Measurements from ENCODE around the gene SRSF2.
"Not testable (repeated sequence)": the region's sequence is repeated elsewhere in the genome, so short reads cannot be mapped to it uniquely, and the experiment has no call there.

The SRSF2 gene

DNA sequence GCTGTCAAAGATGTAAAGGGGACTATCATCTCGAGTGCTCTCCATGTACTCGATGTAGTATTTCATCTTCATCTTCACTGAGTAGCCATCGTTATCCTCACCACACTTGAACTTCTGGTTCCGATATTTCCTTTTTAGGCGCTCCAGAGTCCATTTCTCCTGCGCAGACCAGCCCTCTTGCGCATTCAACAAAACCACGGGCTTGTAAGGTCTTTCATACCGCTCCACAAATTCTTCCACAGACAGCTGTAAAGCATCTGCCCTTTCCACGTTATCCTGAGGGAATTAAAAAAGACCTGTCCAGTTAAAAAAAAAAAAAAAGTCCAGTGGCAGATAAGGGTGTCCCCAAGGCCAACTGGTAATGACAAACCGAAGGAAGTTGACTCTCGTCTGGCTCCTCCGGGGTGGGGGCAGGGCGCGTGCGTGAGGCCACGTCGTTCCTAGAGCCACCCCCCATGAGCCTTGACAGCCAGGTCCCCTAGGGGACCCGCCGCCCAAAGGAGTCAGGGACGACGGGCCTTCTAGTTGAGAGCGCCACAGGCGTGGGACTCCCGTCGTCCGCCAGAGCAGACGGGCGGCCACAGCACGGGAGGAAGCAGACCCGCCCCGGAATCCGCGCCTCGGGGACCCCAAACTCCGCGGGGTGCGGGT is 11.4 kb downstream of the SRSF2 start:
- Histone ChIP-seq H3K36me3 (ENCODE audit: insufficient read depth, insufficient read length, low read length) (peaks cover 61% of the 10 kb centered on the region), H3K4me1 (ENCODE audit: insufficient read depth, insufficient read length) (peaks cover 2% of the 10 kb centered on the region), H3K4me3 (ENCODE audit: insufficient read length, low read depth) (peak overlapping the region; percentile 93), H3K9me3 (ENCODE audit: insufficient read depth, low read length) (no peaks in the 10 kb centered on the region), H3K9ac (ENCODE audit: insufficient read length, low read depth) (peak overlapping the region; percentile 95), H3K27me3 (ENCODE audit: insufficient read depth, insufficient read length) (no peaks in the 10 kb centered on the region)
- TF ChIP-seq SUZ12 (IDR thresholded peaks at IDR 0.05; ENCODE audit: extremely low read depth, insufficient read depth, insufficient read length) = no peak
- TF ChIP-seq YY1 (IDR thresholded peaks at IDR 0.05; ENCODE audit: insufficient read depth, insufficient read length) = no peak
- TF ChIP-seq ZNF274 (IDR thresholded peaks at IDR 0.05; ENCODE audit: low read depth, low read length) = no peak
- DNase-seq (ENCODE audit: low read depth, low spot score) = no peak

DNA sequence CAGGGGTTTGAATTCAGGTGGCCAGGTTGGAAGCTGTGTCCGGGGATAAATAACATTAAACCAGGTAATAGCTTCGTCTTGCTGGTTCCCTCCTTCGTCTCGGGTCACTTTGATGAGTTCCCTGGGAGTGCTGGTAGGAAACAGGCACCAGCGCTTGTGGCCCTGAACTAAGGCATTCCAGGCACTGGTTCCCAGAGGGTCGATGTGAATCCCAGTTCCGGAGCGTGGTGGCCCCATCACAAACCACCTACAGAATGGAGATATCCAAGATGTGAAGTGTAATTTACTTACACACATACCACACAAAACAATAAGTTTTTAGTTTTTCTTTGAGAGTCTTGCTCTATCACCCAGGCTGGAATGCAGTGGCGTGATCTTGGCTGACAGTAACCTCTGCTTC is 13.3 kb downstream of the SRSF2 start:
- Histone ChIP-seq H3K4me1 (ENCODE audit: insufficient read depth, insufficient read length) (peaks cover 2% of the 10 kb centered on the region), H3K9ac (ENCODE audit: insufficient read length, low read depth) (no peak overlapping the region), H3K27me3 (ENCODE audit: insufficient read depth, insufficient read length) (no peaks in the 10 kb centered on the region), H3K9me3 (ENCODE audit: insufficient read depth, low read length) (no peaks in the 10 kb centered on the region), H3K4me3 (ENCODE audit: insufficient read length, low read depth) (no peak overlapping the region), H3K36me3 (ENCODE audit: insufficient read depth, insufficient read length, low read length) (peaks cover 69% of the 10 kb centered on the region)
- no peak for DNase-seq (ENCODE audit: low read depth, low spot score)
- TF ChIP-seq YY1 (IDR thresholded peaks at IDR 0.05; ENCODE audit: insufficient read depth, insufficient read length) = no peak
- TF ChIP-seq ZNF274 (IDR thresholded peaks at IDR 0.05; ENCODE audit: low read depth, low read length) = no peak
- no peak for TF ChIP-seq SUZ12 (IDR thresholded peaks at IDR 0.05; ENCODE audit: extremely low read depth, insufficient read depth, insufficient read length)

DNA sequence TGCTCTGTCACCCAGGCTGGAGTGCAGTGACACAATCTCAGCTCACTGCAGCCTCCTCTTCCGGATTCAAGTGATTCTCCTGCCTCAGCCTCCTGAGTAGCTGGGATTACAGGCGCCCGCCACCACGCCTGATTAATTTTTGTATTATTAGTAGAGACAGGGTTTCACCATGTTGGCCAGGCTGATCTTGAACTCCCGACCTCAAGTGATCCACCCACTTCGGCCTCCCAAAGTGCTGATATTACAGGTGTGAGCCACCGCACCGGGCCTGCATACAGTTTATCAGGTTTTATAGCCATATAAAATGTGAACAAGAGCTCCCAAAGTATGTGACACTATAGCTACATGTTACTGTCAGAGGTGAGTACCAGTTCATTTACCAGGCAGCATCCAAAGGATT is 14.2 kb downstream of the SRSF2 start:
- H3K4me1 ChIP-seq (ENCODE audit: insufficient read depth, insufficient read length); DNase-seq (ENCODE audit: low read depth, low spot score); H3K9me3 ChIP-seq (ENCODE audit: insufficient read depth, low read length); H3K27me3 ChIP-seq (ENCODE audit: insufficient read depth, insufficient read length); H3K4me3 ChIP-seq (ENCODE audit: insufficient read length, low read depth); H3K9ac ChIP-seq (ENCODE audit: insufficient read length, low read depth): not testable (repeated sequence)
- H3K36me3 ChIP-seq (ENCODE audit: insufficient read depth, insufficient read length, low read length) = peaks cover 78% of the 10 kb centered on the region

DNA sequence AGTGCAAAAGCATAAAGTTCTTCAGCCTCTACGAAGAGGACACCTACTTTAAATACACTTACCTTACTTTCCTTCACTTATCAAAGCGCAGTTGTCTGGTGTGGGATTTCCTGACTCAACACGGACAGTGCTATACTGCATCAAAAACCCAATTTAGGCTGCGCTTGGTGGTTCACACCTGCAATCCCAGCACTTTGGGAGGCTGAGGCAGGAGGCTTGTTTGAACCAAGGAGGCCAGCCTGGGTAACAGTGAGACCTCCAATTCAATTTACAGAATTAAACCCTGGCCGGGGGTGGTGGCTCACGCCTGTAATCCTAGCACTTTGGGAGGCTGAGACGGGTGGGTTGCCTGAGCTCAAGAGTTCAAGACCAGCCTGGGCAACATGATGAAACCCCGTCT is 14.9 kb downstream of the SRSF2 start:
- no peaks in the 10 kb centered on the region for H3K4me1 ChIP-seq (ENCODE audit: insufficient read depth, insufficient read length)
- H3K4me3 ChIP-seq (ENCODE audit: insufficient read length, low read depth) = no peak overlapping the region
- DNase-seq (ENCODE audit: low read depth, low spot score) = no peak
- H3K36me3 ChIP-seq (ENCODE audit: insufficient read depth, insufficient read length, low read length) = peaks cover 79% of the 10 kb centered on the region
- TF ChIP-seq SUZ12 (IDR thresholded peaks at IDR 0.05; ENCODE audit: extremely low read depth, insufficient read depth, insufficient read length) (no peak), ZNF274 (IDR thresholded peaks at IDR 0.05; ENCODE audit: low read depth, low read length) (no peak), YY1 (IDR thresholded peaks at IDR 0.05; ENCODE audit: insufficient read depth, insufficient read length) (no peak)
- no peaks in the 10 kb centered on the region for H3K27me3 ChIP-seq (ENCODE audit: insufficient read depth, insufficient read length)
- H3K9ac ChIP-seq (ENCODE audit: insufficient read length, low read depth) = no peak overlapping the region
- H3K9me3 ChIP-seq (ENCODE audit: insufficient read depth, low read length) = no peaks in the 10 kb centered on the region

DNA sequence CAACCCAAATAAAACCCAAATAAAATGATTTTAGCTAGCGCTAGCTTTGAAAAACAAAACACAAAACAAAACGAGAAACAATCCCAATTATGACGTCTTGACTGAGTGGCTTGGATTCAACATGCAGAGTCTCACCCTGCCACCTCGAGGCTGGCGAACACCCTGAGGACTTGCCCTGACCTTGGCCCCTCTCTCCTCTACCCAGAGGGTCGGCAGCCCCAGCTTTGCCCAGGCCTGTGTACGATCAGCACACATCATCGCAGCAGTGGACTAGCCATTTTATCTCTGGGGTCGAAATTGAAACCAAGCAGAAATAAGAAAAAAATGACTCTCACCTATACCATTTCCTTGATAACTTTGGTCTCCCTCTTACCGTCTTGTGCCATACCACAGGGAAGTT is 15.7 kb downstream of the SRSF2 start:
- Histone ChIP-seq H3K9ac (ENCODE audit: insufficient read length, low read depth) (no peak overlapping the region), H3K4me3 (ENCODE audit: insufficient read length, low read depth) (no peak overlapping the region)

DNA sequence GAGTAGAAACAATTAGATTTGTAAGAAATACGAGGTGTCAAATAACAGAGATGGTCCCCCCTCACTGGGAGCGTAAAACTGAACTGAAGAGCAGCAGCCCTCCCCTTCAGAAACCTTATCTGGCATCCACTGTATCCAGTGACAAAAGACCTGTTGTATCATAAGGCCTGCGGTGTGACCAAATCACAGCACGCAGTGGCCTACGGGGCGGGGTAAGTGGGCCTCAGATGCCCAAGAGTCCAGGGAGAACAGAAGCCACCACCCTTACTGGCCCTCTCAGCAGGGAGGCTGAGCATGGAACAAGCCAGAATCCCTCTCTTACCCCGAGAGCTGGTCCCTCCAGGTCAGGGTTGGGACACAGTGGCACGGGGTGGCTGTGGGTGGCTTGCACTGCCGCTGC is 16.2 kb downstream of the SRSF2 start:
- H3K9ac ChIP-seq (ENCODE audit: insufficient read length, low read depth) = no peak overlapping the region
- no peak for DNase-seq (ENCODE audit: low read depth, low spot score)
- H3K4me1 ChIP-seq (ENCODE audit: insufficient read depth, insufficient read length) = no peaks in the 10 kb centered on the region
- H3K36me3 ChIP-seq (ENCODE audit: insufficient read depth, insufficient read length, low read length) = peaks cover 93% of the 10 kb centered on the region
- TF ChIP-seq ZNF274 (IDR thresholded peaks at IDR 0.05; ENCODE audit: low read depth, low read length) (no peak), YY1 (IDR thresholded peaks at IDR 0.05; ENCODE audit: insufficient read depth, insufficient read length) (no peak), SUZ12 (IDR thresholded peaks at IDR 0.05; ENCODE audit: extremely low read depth, insufficient read depth, insufficient read length) (no peak)
- H3K9me3 ChIP-seq (ENCODE audit: insufficient read depth, low read length) = no peaks in the 10 kb centered on the region
- no peaks in the 10 kb centered on the region for H3K27me3 ChIP-seq (ENCODE audit: insufficient read depth, insufficient read length)
- H3K4me3 ChIP-seq (ENCODE audit: insufficient read length, low read depth) = no peak overlapping the region

More for the DNA sequence above, 15.7 kb downstream of the SRSF2 start:
- no peaks in the 10 kb centered on the region for H3K27me3 ChIP-seq (ENCODE audit: insufficient read depth, insufficient read length)
- H3K36me3 ChIP-seq (ENCODE audit: insufficient read depth, insufficient read length, low read length) = peaks cover 87% of the 10 kb centered on the region
- TF ChIP-seq ZNF274 (IDR thresholded peaks at IDR 0.05; ENCODE audit: low read depth, low read length) (no peak), YY1 (IDR thresholded peaks at IDR 0.05; ENCODE audit: insufficient read depth, insufficient read length) (no peak), SUZ12 (IDR thresholded peaks at IDR 0.05; ENCODE audit: extremely low read depth, insufficient read depth, insufficient read length) (no peak)
- H3K4me1 ChIP-seq (ENCODE audit: insufficient read depth, insufficient read length) = no peaks in the 10 kb centered on the region
- no peaks in the 10 kb centered on the region for H3K9me3 ChIP-seq (ENCODE audit: insufficient read depth, low read length)
- DNase-seq (ENCODE audit: low read depth, low spot score) = no peak

DNA sequence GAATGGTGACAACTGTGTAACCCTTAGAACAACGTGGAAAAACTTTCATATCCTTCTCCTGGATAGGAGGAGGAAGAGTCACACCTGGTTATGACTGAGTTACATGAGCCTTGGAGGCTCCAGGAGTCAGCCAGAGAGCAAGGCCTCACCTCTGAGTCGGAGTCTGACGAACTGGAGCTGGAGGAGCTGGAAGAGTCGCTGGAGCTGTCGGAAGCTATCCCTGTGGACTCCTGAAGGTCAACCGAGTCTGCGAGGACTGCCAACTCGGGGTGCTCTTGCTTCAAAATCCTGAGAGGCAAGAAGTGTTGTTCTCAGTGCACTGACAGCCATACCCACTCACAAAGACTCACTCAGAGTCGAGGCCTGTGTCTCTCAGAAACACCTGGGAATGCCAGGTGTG is 16.9 kb downstream of the SRSF2 start:
- Histone ChIP-seq H3K9ac (ENCODE audit: insufficient read length, low read depth) (no peak overlapping the region), H3K4me1 (ENCODE audit: insufficient read depth, insufficient read length) (no peaks in the 10 kb centered on the region), H3K27me3 (ENCODE audit: insufficient read depth, insufficient read length) (no peaks in the 10 kb centered on the region), H3K9me3 (ENCODE audit: insufficient read depth, low read length) (no peaks in the 10 kb centered on the region), H3K36me3 (ENCODE audit: insufficient read depth, insufficient read length, low read length) (peaks cover 95% of the 10 kb centered on the region), H3K4me3 (ENCODE audit: insufficient read length, low read depth) (no peak overlapping the region)
- no peak for DNase-seq (ENCODE audit: low read depth, low spot score)
- TF ChIP-seq SUZ12 (IDR thresholded peaks at IDR 0.05; ENCODE audit: extremely low read depth, insufficient read depth, insufficient read length) = no peak
- TF ChIP-seq ZNF274 (IDR thresholded peaks at IDR 0.05; ENCODE audit: low read depth, low read length) = no peak
- TF ChIP-seq YY1 (IDR thresholded peaks at IDR 0.05; ENCODE audit: insufficient read depth, insufficient read length) = no peak
